Endodermal cell (in vitro differentiated cells): ENCODE results near the gene FKBP6. TPM values are rescaled to one million over a fixed set of nuclear protein-coding genes. Genes with fewer than 3 reads are reported as not detected.
"Not testable (repeated sequence)": the region's sequence is repeated elsewhere in the genome, so short reads cannot be mapped to it uniquely, and the experiment has no call there.

Source experiments
- DNase-seq: peaks from one replicate; pipeline ENCODE4 v3.0.0-alpha.2; 2017
- H3K27ac ChIP-seq: 2 replicates; pipeline ENCODE4 v1.5.1; 2013; ENCODE audit warnings: mild to moderate bottlenecking, low read depth, low read length, moderate library complexity
- H3K27me3 ChIP-seq: 2 replicates; pipeline ENCODE4 v1.6.1; 2013; ENCODE audit warnings: mild to moderate bottlenecking, low read length, moderate library complexity; ENCODE audit not compliant: insufficient read depth, control insufficient read depth, poor library complexity, severe bottlenecking
- H3K36me3 ChIP-seq: 2 replicates; pipeline ENCODE4 v1.7.0; 2013; ENCODE audit warnings: mild to moderate bottlenecking, low read length, moderate library complexity; ENCODE audit not compliant: control insufficient read depth, insufficient read depth
- H3K4me1 ChIP-seq: one replicate; pipeline ENCODE4 v1.7.0; 2013; ENCODE audit warnings: low read length; ENCODE audit not compliant: control insufficient read depth, insufficient read depth
- H3K4me3 ChIP-seq: 2 replicates; pipeline ENCODE4 v1.5.1; 2013; ENCODE audit warnings: mild to moderate bottlenecking, low read length, moderate library complexity
- H3K9ac ChIP-seq: 2 replicates; pipeline ENCODE4 v1.6.1; 2013; ENCODE audit warnings: mild to moderate bottlenecking, low read length, moderate library complexity; ENCODE audit not compliant: poor library complexity, severe bottlenecking; ENCODE audit errors: extremely low read depth
- H3K9me3 ChIP-seq: 2 replicates; pipeline ENCODE4 v1.6.1; 2013; ENCODE audit warnings: mild to moderate bottlenecking, low read length, moderate library complexity; ENCODE audit not compliant: control insufficient read depth
- H3K27ac Mint-ChIP-seq: 2 replicates; pipeline ENCODE4 v1.8.0; 2020; ENCODE audit warnings: mixed read lengths
- H3K27me3 Mint-ChIP-seq: 2 replicates; pipeline ENCODE4 v1.8.0; 2021; ENCODE audit warnings: mild to moderate bottlenecking, mixed read lengths; ENCODE audit not compliant: insufficient read depth
- H3K36me3 Mint-ChIP-seq: 2 replicates; pipeline ENCODE4 v1.8.0; 2020; ENCODE audit warnings: low read depth, mixed read lengths
- H3K4me1 Mint-ChIP-seq: 2 replicates; pipeline ENCODE4 v1.8.0; 2020; ENCODE audit warnings: mixed read lengths
- H3K4me3 Mint-ChIP-seq: 2 replicates; pipeline ENCODE4 v1.8.0; 2020; ENCODE audit warnings: mild to moderate bottlenecking, moderate library complexity, mixed read lengths
- H3K9me3 Mint-ChIP-seq: 2 replicates; pipeline ENCODE4 v1.8.0; 2020; ENCODE audit warnings: mild to moderate bottlenecking, mixed read lengths
- CTCF ChIP-seq: fragments of 200-600 bp; sonication (generic); conservative IDR thresholded peaks from 2 replicates; pipeline ENCODE4 v1.5.0; 2021; ENCODE audit warnings: antibody characterized with exemption, mild to moderate bottlenecking
- WGBS, 2 experiments: methylation state at CpG; one replicate each; pipeline versions ENCODE4 v1.1.5 to v1.1.7; 2013; ENCODE audit warnings: missing lambda C conversion rate in 2 of 2, mixed read lengths in 1 of 2; ENCODE audit not compliant: insufficient coverage in 1 of 2, insufficient read length in 1 of 2; 5-methylcytosine and 5-hydroxymethylcytosine counted together
- total RNA-seq, 2 donors: library from RNA; stranded (reverse); fragmentation: NEBNext Ultra II Directional in 1 of 2; extraction: Animal tissue kit (Norgen Biotek cat#: 25700) in 1 of 2; gene quantifications; 2 replicates in 1 of 2; 3 replicates in 1 of 2; pipeline ENCODE4 v1.2.1, GENCODE V29; 2021

Gene FKBP6
- total RNA-seq, 2 donors from 2014 or later, result not detected

- Mint-ChIP-seq H3K27ac (peak overlapping the region; percentile 12), H3K9me3 (no peaks in the 10 kb centered on the region), H3K36me3 (no peaks in the 10 kb centered on the region), H3K4me1 (peaks cover 4% of the 10 kb centered on the region), H3K27me3 (peaks cover 2% of the 10 kb centered on the region), H3K4me3 (peak overlapping the region; percentile 55)
- 44 to 64% methylated on average over 6 to 13 of the region's 14 CpGs for WGBS, 2 experiments
- peak overlapping the region; percentile 71 for H3K4me3 ChIP-seq
- peak; percentile 81 for DNase-seq
- no peaks in the 10 kb centered on the region for H3K27me3 ChIP-seq
- H3K9ac ChIP-seq, result peak overlapping the region; percentile 8
- TF ChIP-seq CTCF, result no peak
- H3K4me1 ChIP-seq, result no peaks in the 10 kb centered on the region
- no peaks in the 10 kb centered on the region for H3K9me3 ChIP-seq
- no peaks in the 10 kb centered on the region for H3K36me3 ChIP-seq
- peak overlapping the region; percentile 41 for H3K27ac ChIP-seq
These were observed 69.7 kb downstream of the FKBP6 start for GRCh38 chr7:73397521-73398281.

- H3K27me3 ChIP-seq, H3K27ac ChIP-seq, H3K4me3 ChIP-seq, H3K4me3 Mint-ChIP-seq, DNase-seq, H3K9me3 ChIP-seq, H3K36me3 ChIP-seq, H3K9ac ChIP-seq, H3K9me3 Mint-ChIP-seq, H3K27ac Mint-ChIP-seq, H3K36me3 Mint-ChIP-seq, H3K4me1 ChIP-seq, H3K4me1 Mint-ChIP-seq, H3K27me3 Mint-ChIP-seq: not testable (repeated sequence)
- 42 to 62% methylated on average over 14 to 18 of the region's 19 CpGs for WGBS, 2 experiments
These were observed 71.5 kb downstream of the FKBP6 start for GRCh38 chr7:73399185-73400050.

- not testable (repeated sequence) for H3K4me3 ChIP-seq, H3K4me1 Mint-ChIP-seq, H3K27ac Mint-ChIP-seq, DNase-seq, H3K27me3 Mint-ChIP-seq, H3K9me3 Mint-ChIP-seq, H3K4me3 Mint-ChIP-seq, H3K27me3 ChIP-seq, H3K27ac ChIP-seq, H3K9me3 ChIP-seq, H3K4me1 ChIP-seq, H3K36me3 ChIP-seq, H3K36me3 Mint-ChIP-seq, H3K9ac ChIP-seq
- 96% methylated on average over 3 of the region's 3 CpGs; no CpG with 5 or more reads in 1 of the 2 experiments for WGBS, 2 experiments
These were observed 76.9 kb downstream of the FKBP6 start for GRCh38 chr7:73404860-73405259.

Other genes with a start within 250 kb of the FKBP6 start
- not detected for gene SPDYE9, start 242.1 kb upstream of the FKBP6 start, total RNA-seq
- 10 to 100 TPM; 40.3 to 42.1 TPM for gene NSUN5, start 19.3 kb upstream of the FKBP6 start, total RNA-seq
- under 1 TPM; 0.24 to 0.33 TPM for gene TRIM50, start 79 bp upstream of the FKBP6 start, total RNA-seq
- gene FZD9, start 105.6 kb downstream of the FKBP6 start, total RNA-seq, result 1 to 10 TPM; 1.1 to 1.8 TPM
- gene BAZ1B, start 194.1 kb downstream of the FKBP6 start, total RNA-seq, result 10 to 100 TPM; 66.4 to 72.1 TPM
- gene BCL7B, start 229.5 kb downstream of the FKBP6 start, total RNA-seq, result 10 to 100 TPM; 31.0 to 37.7 TPM